Stimulated activated effector memory CD8-positive, alpha-beta T cell treated with anti-CD3 and anti-CD28 coated beads, Interleukin-12 subunit alpha, Interleukin-12 subunit beta, amount 100 ng/mL, for 72 hours (primary cell): ENCODE measurements around the gene TPD52L2.

Experiments used
- ATAC-seq: fragments of 150-1000 bp; cut with Tn5 transposase; 2 replicates; pipeline ENCODE4 v1.10.0; 2021
- DNase-seq, 2 donors: peaks; one replicate each; pipeline ENCODE4 v3.0.0; 2021 to 2022; ENCODE audit warnings: low spot score in 2 of 2
- H3K27ac Mint-ChIP-seq: one replicate; pipeline ENCODE4 v1.8.0; 2022; ENCODE audit warnings: mild to moderate bottlenecking, mixed read lengths
- H3K36me3 Mint-ChIP-seq: one replicate; pipeline ENCODE4 v1.8.0; 2022; ENCODE audit warnings: mild to moderate bottlenecking, mixed read lengths
- H3K4me1 Mint-ChIP-seq: one replicate; pipeline ENCODE4 v1.8.0; 2022; ENCODE audit warnings: mixed read lengths
- H3K4me3 Mint-ChIP-seq: one replicate; pipeline ENCODE4 v1.8.0; 2022; ENCODE audit warnings: mild to moderate bottlenecking, mixed read lengths
- H3K9me3 Mint-ChIP-seq: one replicate; pipeline ENCODE4 v1.8.0; 2022; ENCODE audit warnings: mixed read lengths

TPD52L2 gene

GRCh38 chr20:63831646-63831992 lies 33.5 kb upstream of the TPD52L2 start:
- Mint-ChIP-seq H3K9me3 (no peaks in the 10 kb centered on the region), H3K4me1 (peaks cover 15% of the 10 kb centered on the region), H3K27ac (no peak overlapping the region), H3K4me3 (no peak overlapping the region), H3K36me3 (peaks cover 5% of the 10 kb centered on the region)
- no peak for DNase-seq
- peak; percentile 2 for ATAC-seq

GRCh38 chr20:63831993-63832686 lies 32.9 kb upstream of the TPD52L2 start:
- H3K27ac Mint-ChIP-seq: no peak overlapping the region
- H3K9me3 Mint-ChIP-seq: no peaks in the 10 kb centered on the region
- ATAC-seq (no peak), DNase-seq (no peak)
- peak overlapping the region; percentile 51 for H3K4me3 Mint-ChIP-seq
- H3K4me1 Mint-ChIP-seq: peaks cover 15% of the 10 kb centered on the region
- peaks cover 5% of the 10 kb centered on the region for H3K36me3 Mint-ChIP-seq

GRCh38 chr20:63833776-63834490 lies 31.1 kb upstream of the TPD52L2 start:
- Mint-ChIP-seq H3K36me3 (peaks cover 5% of the 10 kb centered on the region), H3K9me3 (no peaks in the 10 kb centered on the region), H3K4me1 (peaks cover 14% of the 10 kb centered on the region), H3K4me3 (no peak overlapping the region), H3K27ac (no peak overlapping the region)
- DNase-seq (no peak), ATAC-seq (no peak)

GRCh38 chr20:63834491-63834880 lies 30.6 kb upstream of the TPD52L2 start:
- DNase-seq: no peak
- Mint-ChIP-seq H3K4me3 (no peak overlapping the region), H3K27ac (no peak overlapping the region), H3K4me1 (peaks cover 8% of the 10 kb centered on the region), H3K9me3 (no peaks in the 10 kb centered on the region), H3K36me3 (peaks cover 5% of the 10 kb centered on the region)
- ATAC-seq: no peak

- Mint-ChIP-seq H3K27ac (no peak overlapping the region), H3K9me3 (no peaks in the 10 kb centered on the region), H3K36me3 (no peaks in the 10 kb centered on the region), H3K4me1 (peaks cover under 1% of the 10 kb centered on the region), H3K4me3 (no peak overlapping the region)
- no peak for ATAC-seq
- DNase-seq: no peak
These were observed 29.8 kb upstream of the TPD52L2 start for GRCh38 chr20:63835021-63835858.

DNA sequence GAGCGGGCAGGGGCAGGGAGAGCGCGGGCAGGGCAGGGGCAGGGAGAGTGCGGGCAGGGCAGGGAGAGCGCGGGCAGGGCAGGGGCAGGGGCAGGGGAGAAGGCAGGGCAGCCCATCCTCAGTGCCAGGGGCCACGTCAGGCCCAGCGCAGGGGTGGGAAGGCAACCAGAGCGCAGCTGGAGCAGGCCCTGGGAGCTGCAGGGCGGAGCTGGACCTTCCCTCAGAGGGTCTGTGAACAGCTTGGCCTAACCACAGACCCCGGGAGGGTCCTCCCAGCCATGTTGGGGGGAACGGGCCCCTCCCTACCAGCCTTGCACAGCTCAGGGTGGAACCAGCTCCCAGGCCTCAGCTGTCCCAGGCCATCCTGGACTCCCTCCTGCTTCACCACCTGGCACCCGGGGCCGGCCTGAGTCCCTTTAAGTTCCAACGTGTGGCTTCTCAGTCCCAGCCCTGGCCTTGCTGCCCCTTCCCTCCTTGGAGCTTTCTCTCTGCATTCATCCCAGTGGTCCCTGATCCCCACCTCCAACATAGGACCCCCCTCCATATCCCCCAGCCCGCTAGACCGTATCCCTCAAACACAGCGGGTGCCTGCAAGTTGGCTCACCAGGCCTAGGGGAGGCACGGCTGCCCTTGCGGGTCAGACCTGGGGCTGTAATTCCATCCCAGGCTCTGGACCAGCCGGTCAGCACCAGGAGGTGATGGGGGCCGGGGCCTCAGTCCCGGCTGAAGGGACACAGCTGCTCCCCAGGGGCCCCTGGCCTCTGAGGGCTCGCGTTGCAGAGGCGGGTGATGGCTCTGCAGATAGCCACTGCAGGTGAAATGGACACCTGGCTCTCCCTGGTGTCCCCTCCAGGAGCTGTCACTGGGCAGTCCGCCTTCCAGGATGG lies 28.4 kb upstream of the TPD52L2 start:
- Mint-ChIP-seq H3K4me1 (no peaks in the 10 kb centered on the region), H3K9me3 (no peaks in the 10 kb centered on the region), H3K36me3 (no peaks in the 10 kb centered on the region), H3K4me3 (no peak overlapping the region), H3K27ac (no peak overlapping the region)
- DNase-seq (no peak), ATAC-seq (no peak)

GRCh38 chr20:63837479-63837878 lies 27.6 kb upstream of the TPD52L2 start:
- ATAC-seq: peak; percentile 4
- H3K4me3 Mint-ChIP-seq: no peak overlapping the region
- H3K27ac Mint-ChIP-seq: no peak overlapping the region
- no peaks in the 10 kb centered on the region for H3K9me3 Mint-ChIP-seq
- no peaks in the 10 kb centered on the region for H3K4me1 Mint-ChIP-seq
- H3K36me3 Mint-ChIP-seq: no peaks in the 10 kb centered on the region
- no peak for DNase-seq

- Mint-ChIP-seq H3K9me3 (no peaks in the 10 kb centered on the region), H3K4me3 (no peak overlapping the region), H3K4me1 (no peaks in the 10 kb centered on the region)
These were observed 25.4 kb upstream of the TPD52L2 start for GRCh38 chr20:63839620-63840019.

DNA sequence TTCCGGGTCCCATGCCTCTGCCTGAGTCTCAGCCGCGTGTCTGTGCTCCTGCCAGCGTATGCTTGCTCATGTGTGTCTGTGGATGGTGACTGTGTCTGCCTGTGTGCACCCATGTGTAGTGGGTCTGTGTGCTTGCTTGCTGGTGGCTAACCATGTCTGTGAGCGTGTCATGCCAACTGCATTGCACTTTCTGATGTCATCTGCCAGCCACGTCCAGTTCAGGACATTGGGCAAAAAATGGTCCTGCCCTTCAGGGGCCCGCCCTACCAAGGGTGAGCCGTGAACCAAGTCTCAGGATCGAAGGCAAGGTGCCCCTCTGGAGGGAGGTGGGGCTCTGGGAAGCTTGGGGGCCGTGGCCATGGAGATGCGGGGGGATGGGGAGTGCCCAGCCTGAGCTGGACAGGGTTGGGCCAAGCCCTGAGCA lies 24.7 kb upstream of the TPD52L2 start:
- H3K36me3 Mint-ChIP-seq: no peaks in the 10 kb centered on the region
- no peaks in the 10 kb centered on the region for H3K4me1 Mint-ChIP-seq
- DNase-seq (no peak), ATAC-seq (no peak)
- H3K9me3 Mint-ChIP-seq: no peaks in the 10 kb centered on the region
- H3K4me3 Mint-ChIP-seq: no peak overlapping the region
- no peak overlapping the region for H3K27ac Mint-ChIP-seq

More at GRCh38 chr20:63839620-63840019, 25.4 kb upstream of the TPD52L2 start:
- Mint-ChIP-seq H3K36me3 (no peaks in the 10 kb centered on the region), H3K27ac (no peak overlapping the region)
- ATAC-seq (no peak), DNase-seq (no peak)

DNA sequence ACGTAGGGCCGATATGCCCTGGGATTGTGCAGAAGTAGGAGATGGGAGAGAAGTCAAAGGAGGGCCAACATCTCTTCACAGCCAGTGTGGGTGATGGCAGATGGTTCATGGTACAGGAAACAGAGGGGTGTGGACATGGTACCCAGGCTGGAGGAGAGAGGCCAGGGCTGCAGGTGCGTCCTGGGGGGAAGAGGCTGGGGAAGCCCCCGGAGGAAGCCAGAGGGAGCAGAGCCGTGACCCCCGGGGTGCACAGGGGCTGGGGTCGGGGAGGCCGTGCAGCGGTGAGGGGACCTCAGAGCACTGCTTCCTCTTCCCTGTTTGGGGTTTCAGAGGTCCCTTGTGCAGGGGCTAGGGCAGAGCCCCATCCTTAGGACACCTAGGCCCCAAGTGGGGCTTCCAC lies 22.8 kb upstream of the TPD52L2 start:
- no peak for DNase-seq
- no peaks in the 10 kb centered on the region for H3K4me1 Mint-ChIP-seq
- no peaks in the 10 kb centered on the region for H3K36me3 Mint-ChIP-seq
- no peaks in the 10 kb centered on the region for H3K9me3 Mint-ChIP-seq
- H3K27ac Mint-ChIP-seq: no peak overlapping the region
- H3K4me3 Mint-ChIP-seq: no peak overlapping the region
- ATAC-seq: no peak

- H3K4me3 Mint-ChIP-seq: no peak overlapping the region
- no peak for ATAC-seq
These were observed 21.8 kb upstream of the TPD52L2 start for GRCh38 chr20:63843222-63843621.

DNA sequence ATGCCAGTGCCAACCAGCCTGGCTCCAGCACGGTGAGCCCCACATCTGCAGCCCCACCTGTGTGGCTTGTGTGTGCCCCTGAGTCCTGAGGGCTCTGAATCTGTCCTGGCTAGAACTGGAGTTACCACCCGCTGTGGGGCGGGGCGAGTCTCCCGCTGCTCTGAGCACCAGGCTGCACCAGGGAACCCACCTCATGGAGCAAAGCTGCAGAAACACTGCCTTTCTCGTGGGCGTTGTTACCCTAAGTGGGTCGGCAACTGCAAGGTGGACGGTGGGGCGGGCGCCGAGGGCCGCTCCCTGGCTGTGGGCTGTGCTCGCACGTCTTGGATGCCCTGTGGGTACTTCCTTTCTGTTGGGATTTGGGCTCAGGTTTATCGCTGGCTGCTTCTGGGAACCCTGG lies 21.3 kb upstream of the TPD52L2 start:
- H3K9me3 Mint-ChIP-seq: no peaks in the 10 kb centered on the region
- ATAC-seq (no peak), DNase-seq (no peak)
- H3K4me3 Mint-ChIP-seq: no peak overlapping the region
- H3K4me1 Mint-ChIP-seq: no peaks in the 10 kb centered on the region
- no peak overlapping the region for H3K27ac Mint-ChIP-seq
- H3K36me3 Mint-ChIP-seq: no peaks in the 10 kb centered on the region

More at GRCh38 chr20:63843222-63843621, 21.8 kb upstream of the TPD52L2 start:
- Mint-ChIP-seq H3K4me1 (no peaks in the 10 kb centered on the region), H3K36me3 (no peaks in the 10 kb centered on the region), H3K9me3 (no peaks in the 10 kb centered on the region), H3K27ac (no peak overlapping the region)
- no peak for DNase-seq

GRCh38 chr20:63844511-63844991 lies 20.5 kb upstream of the TPD52L2 start:
- no peak overlapping the region for H3K4me3 Mint-ChIP-seq
- no peak overlapping the region for H3K27ac Mint-ChIP-seq
- H3K9me3 Mint-ChIP-seq: no peaks in the 10 kb centered on the region
- no peaks in the 10 kb centered on the region for H3K36me3 Mint-ChIP-seq
- DNase-seq (no peak), ATAC-seq (no peak)
- no peaks in the 10 kb centered on the region for H3K4me1 Mint-ChIP-seq

GRCh38 chr20:63846128-63846771 lies 18.8 kb upstream of the TPD52L2 start:
- Mint-ChIP-seq H3K9me3 (no peaks in the 10 kb centered on the region), H3K27ac (no peak overlapping the region), H3K4me3 (no peak overlapping the region), H3K36me3 (no peaks in the 10 kb centered on the region), H3K4me1 (peaks cover 11% of the 10 kb centered on the region)
- ATAC-seq (no peak), DNase-seq (no peak)
